Subcutaneous abdominal adipose tissue (tissue), 5 donors: ENCODE data around the gene C2orf49.
A peak's percentile ranks its signal among the peaks of the same experiment; 100 is the strongest.

Experiments
- H3K27ac ChIP-seq: one replicate; pipeline ENCODE4 v1.7.0; 2013; ENCODE audit warnings: low read depth, mild to moderate bottlenecking, inconsistent platforms, low read length, moderate library complexity
- H3K27me3 ChIP-seq, 5 donors: one replicate each; pipeline ENCODE4 v1.7.0; 2013; ENCODE audit warnings: low read length in 5 of 5, inconsistent platforms in 1 of 5; ENCODE audit not compliant: control insufficient read depth in 5 of 5, insufficient read depth in 4 of 5
- H3K36me3 ChIP-seq, 5 donors: one replicate each; pipeline ENCODE4 v1.7.0; 2013; ENCODE audit warnings: low read length in 5 of 5; ENCODE audit not compliant: control insufficient read depth in 5 of 5, insufficient read depth in 5 of 5
- H3K4me1 ChIP-seq, 5 donors: one replicate each; pipeline ENCODE4 v1.7.0; 2013; ENCODE audit warnings: low read length in 5 of 5, mild to moderate bottlenecking in 3 of 5, moderate library complexity in 1 of 5; ENCODE audit not compliant: control insufficient read depth in 5 of 5, insufficient read depth in 5 of 5
- H3K4me3 ChIP-seq, 5 donors: one replicate each; pipeline ENCODE4 v1.7.0; 2013; ENCODE audit warnings: low read length in 5 of 5, low read depth in 1 of 5
- H3K9ac ChIP-seq, 5 donors: one replicate each; pipeline ENCODE4 v1.7.0; 2013; ENCODE audit warnings: low read length in 5 of 5, mild to moderate bottlenecking in 4 of 5, moderate library complexity in 3 of 5
- H3K9me3 ChIP-seq, 5 donors: one replicate each; pipeline ENCODE4 v1.7.0; 2013; ENCODE audit warnings: low read length in 5 of 5; ENCODE audit not compliant: control insufficient read depth in 5 of 5
- donor health status: healthy.
- donor health status: healthy.
- donor health status: healthy.
- donor health status: healthy.
- donor health status: healthy.

The C2orf49 gene

GRCh38 chr2:105337122-105338019, at the start of gene C2orf49:
Gene C2orf49 (plus strand): TSS chr2:105337540. CDS start chr2:105337588, 48 bp downstream.
- peak within 1 kb of the TSS; percentile 97 for H3K27ac ChIP-seq
- H3K9me3 ChIP-seq = no peaks in the 10 kb centered on the region
- peak within 1 kb of the TSS; percentile 82 to 100 (median 95) for H3K9ac ChIP-seq
- H3K36me3 ChIP-seq = peaks cover 12 to 26% (median 21%) of the 10 kb centered on the region in 5 donors
- peak within 1 kb of the TSS; percentile 70 to 99 (median 88) for H3K4me3 ChIP-seq
- peaks cover 7 to 27% (median 24%) of the 10 kb centered on the region in 5 donors for H3K4me1 ChIP-seq
- H3K27me3 ChIP-seq = no peaks in the 10 kb centered on the region

GRCh38 chr2:105287692-105288091, 49.6 kb upstream of the C2orf49 start:
- Histone ChIP-seq H3K27ac (no peak overlapping the region), H3K4me3 (no peak overlapping the region), H3K36me3 (peaks cover 17 to 82% (median 55%) of the 10 kb centered on the region in 5 donors)

GRCh38 chr2:105288133-105288532, 49.2 kb upstream of the C2orf49 start:
- Histone ChIP-seq H3K27ac (no peak overlapping the region), H3K4me3 (no peak overlapping the region), H3K9me3 (no peaks in the 10 kb centered on the region), H3K36me3 (peaks cover 17 to 79% (median 53%) of the 10 kb centered on the region in 5 donors), H3K9ac (no peak overlapping the region), H3K4me1 (peaks cover 0 to 3% (median 0%) of the 10 kb centered on the region in 5 donors), H3K27me3 (no peaks in the 10 kb centered on the region)

More at GRCh38 chr2:105287692-105288091, 49.6 kb upstream of the C2orf49 start:
- Histone ChIP-seq H3K27me3 (no peaks in the 10 kb centered on the region), H3K9ac (no peak overlapping the region), H3K9me3 (no peaks in the 10 kb centered on the region), H3K4me1 (peaks cover 0 to under 1% (median 0%) of the 10 kb centered on the region in 5 donors)

GRCh38 chr2:105290981-105291660, 46.2 kb upstream of the C2orf49 start:
- H3K9me3 ChIP-seq = no peaks in the 10 kb centered on the region

GRCh38 chr2:105291981-105292380, 45.4 kb upstream of the C2orf49 start:
- no peak overlapping the region for H3K27ac ChIP-seq
- H3K36me3 ChIP-seq = peaks cover 21 to 73% (median 44%) of the 10 kb centered on the region in 5 donors
- no peak overlapping the region for H3K9ac ChIP-seq
- no peak overlapping the region for H3K4me3 ChIP-seq
- no peaks in the 10 kb centered on the region for H3K9me3 ChIP-seq
- H3K4me1 ChIP-seq = peaks cover 0 to 3% (median 0%) of the 10 kb centered on the region in 5 donors
- H3K27me3 ChIP-seq = no peaks in the 10 kb centered on the region

More at GRCh38 chr2:105290981-105291660, 46.2 kb upstream of the C2orf49 start:
- Histone ChIP-seq H3K4me1 (peaks cover 0 to 3% (median 0%) of the 10 kb centered on the region in 5 donors), H3K36me3 (peaks cover 18 to 75% (median 46%) of the 10 kb centered on the region in 5 donors), H3K9ac (no peak overlapping the region), H3K4me3 (no peak overlapping the region), H3K27me3 (no peaks in the 10 kb centered on the region), H3K27ac (no peak overlapping the region)

DNA sequence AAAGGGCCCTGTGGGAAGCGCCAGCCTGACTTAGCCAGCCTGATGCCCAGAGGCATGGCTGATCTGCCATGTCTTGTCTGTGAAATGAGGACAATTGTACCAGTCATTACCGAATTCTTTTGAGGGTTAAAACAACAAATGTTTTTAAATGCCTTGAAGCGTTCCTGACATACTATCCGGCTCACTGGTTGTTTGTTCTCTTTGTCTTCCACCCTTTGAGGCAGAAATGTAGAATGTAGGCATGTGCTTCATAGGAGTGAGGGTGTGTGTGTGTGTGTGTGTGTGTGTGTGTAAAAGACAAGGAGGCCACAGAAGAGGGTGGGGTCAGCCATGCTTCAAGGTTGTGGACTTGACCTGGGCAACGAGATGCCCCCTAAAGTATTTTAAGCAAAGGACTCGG, 43.3 kb upstream of the C2orf49 start:
- Histone ChIP-seq H3K9me3 (no peaks in the 10 kb centered on the region), H3K27me3 (no peaks in the 10 kb centered on the region), H3K36me3 (peaks cover 29 to 83% (median 55%) of the 10 kb centered on the region in 5 donors), H3K9ac (no peak overlapping the region), H3K4me1 (peaks cover 0 to 3% (median 0%) of the 10 kb centered on the region in 5 donors), H3K4me3 (no peak overlapping the region), H3K27ac (no peak overlapping the region)

DNA sequence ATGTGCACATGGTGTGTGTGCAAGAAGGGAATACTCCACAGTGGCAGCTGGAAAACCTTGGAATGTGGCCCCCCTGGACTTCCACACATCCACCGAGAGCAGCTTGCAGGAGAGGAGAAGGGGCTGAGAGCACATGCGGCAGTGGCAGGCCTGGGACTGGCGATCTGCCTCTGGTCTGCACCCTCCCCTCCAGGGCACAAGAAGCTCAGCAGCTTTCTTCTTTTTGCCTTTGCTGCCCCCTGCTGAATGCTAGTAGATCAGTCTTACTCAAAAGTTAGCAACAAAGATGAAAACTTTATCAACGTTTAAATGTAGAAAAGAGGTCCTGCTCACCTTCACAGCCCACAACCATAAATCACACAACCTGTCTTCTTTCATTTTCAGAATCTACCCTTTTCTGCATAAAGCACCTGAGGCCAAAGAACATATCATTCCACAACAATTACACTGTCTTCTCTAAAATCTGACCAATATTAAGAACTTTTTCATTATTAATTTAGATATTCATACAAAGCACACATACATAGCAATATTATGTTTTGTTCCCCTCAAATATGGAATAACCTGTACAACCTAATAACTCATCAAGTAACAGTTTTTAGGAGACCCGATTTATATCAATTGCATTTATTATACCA, 42.4 kb upstream of the C2orf49 start:
- Histone ChIP-seq H3K4me3 (no peak overlapping the region), H3K9ac (no peak overlapping the region), H3K27me3 (no peaks in the 10 kb centered on the region), H3K27ac (no peak overlapping the region), H3K9me3 (no peaks in the 10 kb centered on the region), H3K36me3 (peaks cover 29 to 75% (median 55%) of the 10 kb centered on the region in 5 donors), H3K4me1 (peaks cover 0 to 3% (median 0%) of the 10 kb centered on the region in 5 donors)

- no peak overlapping the region for H3K4me3 ChIP-seq
- no peaks in the 10 kb centered on the region for H3K9me3 ChIP-seq
- peaks cover 26 to 65% (median 52%) of the 10 kb centered on the region in 5 donors for H3K36me3 ChIP-seq
- peaks cover 0 to 3% (median 0%) of the 10 kb centered on the region in 5 donors for H3K4me1 ChIP-seq
- no peaks in the 10 kb centered on the region for H3K27me3 ChIP-seq
- peak overlapping the region in 1 of 5 donors; percentile 18 for H3K9ac ChIP-seq
- no peak overlapping the region for H3K27ac ChIP-seq
These were observed 41.2 kb upstream of the C2orf49 start for GRCh38 chr2:105296017-105296611.

GRCh38 chr2:105297216-105297615, 40.1 kb upstream of the C2orf49 start:
- Histone ChIP-seq H3K4me3 (no peak overlapping the region), H3K36me3 (peaks cover 23 to 54% (median 42%) of the 10 kb centered on the region in 5 donors), H3K4me1 (peaks cover 0 to 3% (median 0%) of the 10 kb centered on the region in 5 donors), H3K9me3 (no peaks in the 10 kb centered on the region), H3K27ac (no peak overlapping the region), H3K9ac (no peak overlapping the region), H3K27me3 (no peaks in the 10 kb centered on the region)
